Measurements from ENCODE around the gene MAPK8IP1.

MAPK8IP1 gene

GRCh38 chr11:45913514-45913913 is 28.1 kb downstream of the MAPK8IP1 start:
- no peak for DNase-seq

- no peak for DNase-seq
These were observed 28.6 kb downstream of the MAPK8IP1 start for GRCh38 chr11:45913942-45914635.

GRCh38 chr11:45915446-45915845 is 30.0 kb downstream of the MAPK8IP1 start:
- no peak for DNase-seq

GRCh38 chr11:45917286-45917622 is 31.8 kb downstream of the MAPK8IP1 start:
- no peak for DNase-seq

GRCh38 chr11:45917623-45918330 is 32.3 kb downstream of the MAPK8IP1 start, which contains the start of gene PEX16:
Gene PEX16, minus strand, starts transcription at chr11:45917877. Its CDS starts 66 bp downstream, at chr11:45917811.
- DNase-seq = peak; percentile 99

GRCh38 chr11:45918331-45918941 is 33.0 kb downstream of the MAPK8IP1 start:
- peak; percentile 77 for DNase-seq

- DNase-seq = no peak
These were observed 33.7 kb downstream of the MAPK8IP1 start for GRCh38 chr11:45918962-45919675.

GRCh38 chr11:45919806-45920530 is 34.5 kb downstream of the MAPK8IP1 start:
- DNase-seq = no peak

GRCh38 chr11:45920531-45921477 is 35.4 kb downstream of the MAPK8IP1 start:
- no peak for DNase-seq

GRCh38 chr11:45921561-45922424 is 36.3 kb downstream of the MAPK8IP1 start:
- DNase-seq = no peak

- no peak for DNase-seq
These were observed 37.1 kb downstream of the MAPK8IP1 start, which contains the start of gene LARGE2 for GRCh38 chr11:45922425-45923082. Gene LARGE2, plus strand, starts transcription at chr11:45922656. Its CDS starts 227 bp downstream, at chr11:45922883.

GRCh38 chr11:45924036-45924915 is 38.8 kb downstream of the MAPK8IP1 start:
- DNase-seq = no peak

- DNase-seq = no peak
These were observed 39.5 kb downstream of the MAPK8IP1 start for GRCh38 chr11:45924927-45925326.

- DNase-seq = no peak
These were observed 40.1 kb downstream of the MAPK8IP1 start for GRCh38 chr11:45925550-45925949.

GRCh38 chr11:45926001-45926401 is 40.5 kb downstream of the MAPK8IP1 start:
- no peak for DNase-seq

- no peak for DNase-seq
These were observed 41.3 kb downstream of the MAPK8IP1 start for GRCh38 chr11:45926536-45927331.

- no peak for DNase-seq
These were observed 41.9 kb downstream of the MAPK8IP1 start for GRCh38 chr11:45927332-45927683.
